GM23248 (cell line): ENCODE measurements around the gene USP51.

ENCODE experiments used
- EZH2 ChIP-seq: fragments of 200-600 bp; sonication (generic); IDR thresholded peaks from 2 replicates; pipeline ENCODE4 v1.6.1; 2018; ENCODE audit warnings: antibody characterized with exemption, mild to moderate bottlenecking; ENCODE audit not compliant: insufficient read depth, poor library complexity, severe bottlenecking
- EZH2phosphoT487 ChIP-seq: fragments of 200-600 bp; sonication (generic); IDR thresholded peaks from 2 replicates; pipeline ENCODE4 v1.6.1; 2018; ENCODE audit warnings: antibody characterized with exemption, moderate library complexity, mild to moderate bottlenecking, low read depth; ENCODE audit not compliant: insufficient read depth

- TF ChIP-seq EZH2 (no peak), EZH2phosphoT487 (no peak)
Measured at GRCh38 chrX:55486736-55487135, 2.9 kb downstream of the USP51 start.
